Activated CD8-positive, alpha-beta memory T cell treated with anti-CD3 and anti-CD28 coated beads, Interleukin-2, amount 50 U/mL, for 1 hour (primary cell): ENCODE data around the gene SMARCA2.
A peak's percentile ranks its signal among the peaks of the same experiment; 100 is the strongest.

Experiments used
- DNase-seq: peaks from one replicate; pipeline ENCODE4 v3.0.0-alpha.2; 2020; ENCODE audit errors: extremely low read depth

SMARCA2 gene

DNA sequence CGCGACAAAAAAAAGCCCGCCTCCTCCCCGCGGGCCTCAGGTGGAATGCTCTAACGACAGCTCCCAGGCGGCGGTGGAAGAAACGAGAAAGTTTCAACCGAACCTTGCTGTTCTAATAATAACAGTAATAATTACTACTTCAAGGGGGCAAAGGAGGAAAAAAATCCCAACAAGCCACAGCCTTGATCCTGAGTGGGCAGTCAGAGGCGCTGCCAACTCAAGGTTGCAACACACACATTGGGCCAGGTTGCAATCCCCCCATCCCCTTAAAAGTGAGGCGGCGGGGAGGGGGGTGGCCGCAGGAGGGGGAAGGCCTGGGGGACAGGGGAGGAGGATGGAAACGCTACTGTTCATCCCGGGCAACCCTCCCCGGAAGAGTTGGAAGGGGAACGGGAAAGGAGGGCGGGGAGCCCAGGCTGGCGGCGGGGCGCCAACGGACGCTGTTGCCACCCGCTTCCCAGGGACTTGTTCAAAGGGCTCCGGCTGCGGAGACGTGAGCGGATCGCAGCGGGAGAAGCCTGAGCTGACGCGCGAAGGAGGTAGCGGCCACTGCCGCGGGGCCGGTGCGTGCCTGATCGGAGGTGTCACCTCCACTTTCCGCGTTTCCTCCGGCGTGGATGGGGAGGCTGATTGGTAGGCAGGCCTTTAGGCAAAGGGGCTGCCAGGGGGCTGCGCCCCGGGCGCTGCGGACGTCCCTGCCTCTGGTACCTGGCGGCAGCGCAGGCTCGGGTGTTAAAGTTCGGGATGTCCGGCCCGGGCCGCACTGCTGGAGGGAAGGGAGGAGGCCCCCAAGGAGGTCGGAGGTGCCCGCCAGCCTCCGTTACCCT is 647 bp downstream of the SMARCA2 start:
- DNase-seq = no peak

- DNase-seq = no peak
These were observed 1.5 kb downstream of the SMARCA2 start for GRCh38 chr9:2016408-2017330.

DNA sequence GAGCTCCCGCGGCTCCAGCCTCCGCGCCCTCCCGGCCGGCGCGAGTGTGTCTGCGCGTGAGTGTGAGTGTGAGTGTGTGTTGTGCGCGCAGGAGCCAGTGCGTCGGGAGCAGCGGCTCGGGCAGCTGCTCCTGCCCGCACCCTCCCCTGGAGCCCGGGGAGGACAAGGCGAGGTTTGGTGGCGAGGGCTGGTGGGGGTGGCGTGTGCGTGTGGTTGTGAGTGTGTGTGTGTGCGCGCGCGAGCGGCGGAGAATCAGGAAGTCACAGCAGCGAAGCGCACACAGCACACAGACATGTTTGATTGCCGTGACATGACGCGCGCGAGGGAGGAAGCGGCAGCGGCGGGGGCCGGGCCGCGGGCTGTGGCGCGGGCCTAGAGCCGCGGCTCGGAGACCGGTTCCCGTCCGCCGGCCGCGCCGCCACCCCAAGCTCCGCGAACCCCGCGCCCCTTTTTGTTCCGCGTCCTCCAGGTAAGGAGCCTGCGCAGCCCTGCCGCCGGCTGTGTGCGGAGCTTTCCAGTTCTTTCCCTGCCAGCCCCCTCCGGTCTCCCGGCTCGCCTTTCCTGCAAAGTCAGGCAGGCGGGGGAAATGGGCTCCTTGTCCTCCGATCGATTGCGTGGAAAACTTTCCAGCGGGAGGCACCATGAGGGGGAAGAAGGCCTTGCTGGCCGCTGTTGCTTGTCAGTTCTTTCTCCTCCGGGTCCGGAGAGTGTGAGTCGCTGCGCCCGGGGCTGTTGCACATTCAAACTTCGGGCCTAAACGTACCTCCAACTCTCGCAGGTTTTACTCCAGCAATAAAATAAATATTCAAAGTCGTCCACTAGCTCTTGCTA is 2.4 kb downstream of the SMARCA2 start:
- peak; percentile 65 for DNase-seq

- no peak for DNase-seq
These were observed 3.1 kb downstream of the SMARCA2 start for GRCh38 chr9:2018162-2018643.

DNA sequence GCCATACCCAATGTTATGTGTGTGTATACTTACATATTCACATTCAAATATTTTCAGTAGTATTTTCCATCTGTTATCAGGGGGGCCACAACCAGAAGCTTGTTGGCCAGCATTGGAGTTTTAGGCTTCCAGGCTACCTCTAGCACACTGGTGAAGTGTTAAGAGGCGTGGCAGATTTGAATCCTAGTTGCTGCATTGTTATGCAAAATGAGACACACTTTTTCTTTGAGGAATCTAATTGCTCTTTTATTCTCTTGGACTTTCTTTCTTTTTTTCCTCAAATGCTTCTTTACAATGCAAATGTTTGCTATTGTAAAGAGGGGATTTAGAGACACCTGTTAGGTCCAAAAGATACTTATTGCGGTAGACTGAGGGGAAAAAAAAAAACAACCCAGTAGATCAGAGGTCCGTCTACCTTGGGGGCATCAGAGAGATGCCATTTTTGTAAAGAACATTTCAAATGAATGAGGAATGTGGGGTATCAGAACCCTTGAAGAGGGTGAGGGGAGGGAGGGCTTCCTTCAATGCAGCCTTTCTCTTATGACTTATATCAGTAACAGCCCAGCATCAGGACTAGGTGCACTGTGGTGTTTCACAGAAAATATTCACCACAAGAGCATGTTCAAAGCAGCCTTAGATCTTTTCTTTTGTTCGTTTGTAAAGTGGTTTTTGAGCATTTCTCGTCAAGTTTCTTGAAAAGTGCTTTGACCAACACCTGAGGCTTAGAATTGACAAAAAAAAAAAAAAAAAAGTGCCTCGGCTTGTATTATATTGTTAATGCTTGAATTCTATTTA is 3.8 kb downstream of the SMARCA2 start:
- DNase-seq = no peak

DNA sequence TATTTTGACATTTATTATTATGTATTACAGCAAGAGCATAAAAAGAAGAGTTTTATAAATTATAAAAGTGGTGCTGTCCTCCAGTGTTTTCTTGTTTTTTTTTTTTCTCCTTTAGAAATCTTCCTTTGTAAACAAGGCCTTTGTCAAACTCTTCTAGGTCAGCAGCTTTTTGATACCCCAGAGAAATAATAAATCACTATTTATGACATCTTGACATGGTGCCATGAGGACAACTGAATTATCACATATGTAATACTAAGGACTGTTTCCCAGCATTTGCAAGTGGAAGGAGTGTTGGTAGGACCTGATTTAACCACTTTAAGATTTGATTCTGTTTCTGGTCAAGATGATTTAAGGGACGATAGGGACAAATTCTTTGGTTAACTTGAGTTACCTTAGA is 4.6 kb downstream of the SMARCA2 start:
- no peak for DNase-seq

- no peak for DNase-seq
These were observed 6.6 kb downstream of the SMARCA2 start for GRCh38 chr9:2021731-2022130.

GRCh38 chr9:2022560-2022959 is 7.4 kb downstream of the SMARCA2 start:
- no peak for DNase-seq

DNA sequence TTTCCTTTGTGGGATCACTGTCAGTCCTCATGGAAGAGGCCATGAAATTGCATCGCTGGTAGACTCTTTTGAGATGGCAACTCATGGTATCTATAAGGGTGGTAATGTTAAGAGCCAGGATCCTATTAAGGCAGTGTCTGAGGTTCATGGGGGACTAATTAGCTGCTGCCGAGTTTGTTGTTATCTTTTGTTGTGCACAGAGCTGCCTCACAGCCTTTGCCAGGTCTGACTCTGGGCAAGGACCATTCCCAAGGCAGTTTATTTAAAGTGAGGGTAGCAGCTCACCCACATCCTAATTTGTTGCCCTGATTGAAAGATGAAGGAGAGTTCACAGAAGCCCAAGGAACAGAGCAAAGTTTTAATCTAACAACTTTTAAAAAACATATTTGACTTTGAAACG is 7.9 kb downstream of the SMARCA2 start:
- no peak for DNase-seq

- DNase-seq = no peak
These were observed 8.4 kb downstream of the SMARCA2 start for GRCh38 chr9:2023532-2023931.

- DNase-seq = no peak
These were observed 10.0 kb downstream of the SMARCA2 start for GRCh38 chr9:2024888-2025782.

- no peak for DNase-seq
These were observed 11.3 kb downstream of the SMARCA2 start for GRCh38 chr9:2026220-2026997.

DNA sequence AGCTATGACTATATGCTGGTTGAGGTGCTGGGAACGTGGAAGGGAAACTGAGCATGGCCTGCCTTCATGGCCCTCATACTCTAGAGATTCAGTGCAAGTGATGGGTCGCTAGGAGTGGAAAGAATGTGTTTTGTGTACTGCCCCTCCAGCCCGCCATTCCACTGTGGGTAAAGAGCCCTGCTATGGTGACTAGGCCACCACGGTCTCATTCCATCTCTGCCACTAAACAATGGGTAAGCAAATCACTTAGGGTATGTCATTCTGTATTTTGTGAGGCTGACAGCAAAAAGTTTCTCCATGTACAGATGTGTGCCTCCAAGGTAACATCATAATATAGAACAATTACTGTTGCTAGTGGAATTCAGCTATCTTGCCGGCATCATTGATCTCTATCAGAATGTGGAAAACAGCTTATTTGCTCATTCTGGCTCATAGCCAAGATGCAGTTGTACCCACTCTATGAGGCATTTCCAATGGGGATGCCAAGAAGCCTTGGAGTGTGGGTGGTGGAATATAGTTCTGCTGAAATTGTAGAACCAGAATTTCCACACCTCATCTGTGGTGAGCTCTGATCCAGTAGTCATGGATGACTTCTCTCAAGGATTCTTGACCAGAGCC is 12.5 kb downstream of the SMARCA2 start:
- DNase-seq = no peak

- DNase-seq = no peak
These were observed 13.7 kb downstream of the SMARCA2 start for GRCh38 chr9:2028888-2029287.

- DNase-seq = no peak
These were observed 14.6 kb downstream of the SMARCA2 start for GRCh38 chr9:2029666-2030170.

DNA sequence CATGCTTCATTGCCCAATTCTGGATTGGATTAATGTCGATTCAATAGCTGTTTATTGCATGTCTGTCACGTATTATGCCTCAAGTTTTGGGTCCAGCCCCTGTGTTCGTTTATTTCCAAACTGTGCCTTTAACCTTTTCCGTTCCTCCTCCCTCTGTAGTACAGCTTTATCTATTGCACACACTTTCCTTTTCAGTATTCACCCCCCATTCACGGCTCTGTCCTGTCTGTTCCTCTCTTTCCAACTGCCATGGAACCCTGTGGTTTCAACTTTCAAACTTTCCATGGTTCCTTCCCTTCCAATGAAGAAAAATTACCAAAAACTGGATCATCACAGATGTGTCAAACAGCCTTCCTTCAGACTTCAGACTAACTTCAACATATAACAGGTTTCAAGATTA is 17.1 kb downstream of the SMARCA2 start:
- no peak for DNase-seq

DNA sequence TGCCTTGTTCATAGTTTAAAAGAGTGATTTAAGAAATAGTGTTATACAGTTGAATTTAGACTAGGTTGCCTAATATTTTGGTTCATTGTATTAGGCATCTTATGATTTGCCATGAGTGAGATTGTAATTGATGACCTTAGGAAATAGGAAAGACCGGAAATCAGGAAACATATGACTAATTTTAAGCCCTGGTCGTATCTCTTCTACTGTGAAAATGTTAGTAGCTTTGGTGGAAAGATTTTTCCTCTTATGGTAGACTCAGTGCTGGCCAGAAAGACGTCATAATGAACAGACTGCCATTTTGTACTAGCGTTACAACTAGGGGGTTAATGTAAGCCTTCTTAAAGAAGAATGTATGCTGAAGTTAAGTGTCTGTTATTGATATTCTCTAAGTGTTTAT is 21.7 kb downstream of the SMARCA2 start:
- no peak for DNase-seq
